OCI-LY1 (cell line): ENCODE results near the gene C1orf122.

Experiments used
- EZH2 ChIP-seq: fragments of 200-600 bp; sonication (generic), shearing (Covaris generic); IDR thresholded peaks from 2 replicates; pipeline ENCODE4 v1.8.0; 2017; ENCODE audit warnings: borderline replicate concordance, mixed run types, mild to moderate bottlenecking, antibody characterized with exemption, low read length, moderate library complexity, mixed read lengths
- TF ChIP-seq, protein P1 (sequence below): fragments of 200-600 bp; sonication (generic), shearing (Covaris generic); IDR thresholded peaks from 2 replicates; pipeline ENCODE4 v1.5.1; 2017; ENCODE audit warnings: mild to moderate bottlenecking, antibody characterized with exemption, low read length, moderate library complexity, mixed read lengths

DNA sequence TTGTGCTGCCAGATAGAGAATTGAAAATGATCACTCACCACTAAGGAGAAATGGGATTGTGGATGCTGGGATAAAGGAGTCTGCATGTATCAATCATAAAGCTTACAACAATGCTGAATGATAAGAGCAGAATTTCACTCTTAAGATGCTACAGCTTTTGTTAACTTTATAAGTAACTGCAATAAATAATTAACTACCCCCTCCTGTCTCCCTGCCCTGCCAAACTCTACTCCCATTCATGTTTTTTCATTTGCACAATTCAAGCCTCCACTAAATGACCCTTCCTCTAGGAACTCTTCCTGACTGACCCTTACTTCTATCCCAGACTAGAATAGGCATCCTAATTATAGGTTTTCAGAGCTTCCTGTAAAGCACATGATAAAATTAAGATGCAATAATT, 36.9 kb downstream of the C1orf122 start:
- TF ChIP-seq, protein P1, sequence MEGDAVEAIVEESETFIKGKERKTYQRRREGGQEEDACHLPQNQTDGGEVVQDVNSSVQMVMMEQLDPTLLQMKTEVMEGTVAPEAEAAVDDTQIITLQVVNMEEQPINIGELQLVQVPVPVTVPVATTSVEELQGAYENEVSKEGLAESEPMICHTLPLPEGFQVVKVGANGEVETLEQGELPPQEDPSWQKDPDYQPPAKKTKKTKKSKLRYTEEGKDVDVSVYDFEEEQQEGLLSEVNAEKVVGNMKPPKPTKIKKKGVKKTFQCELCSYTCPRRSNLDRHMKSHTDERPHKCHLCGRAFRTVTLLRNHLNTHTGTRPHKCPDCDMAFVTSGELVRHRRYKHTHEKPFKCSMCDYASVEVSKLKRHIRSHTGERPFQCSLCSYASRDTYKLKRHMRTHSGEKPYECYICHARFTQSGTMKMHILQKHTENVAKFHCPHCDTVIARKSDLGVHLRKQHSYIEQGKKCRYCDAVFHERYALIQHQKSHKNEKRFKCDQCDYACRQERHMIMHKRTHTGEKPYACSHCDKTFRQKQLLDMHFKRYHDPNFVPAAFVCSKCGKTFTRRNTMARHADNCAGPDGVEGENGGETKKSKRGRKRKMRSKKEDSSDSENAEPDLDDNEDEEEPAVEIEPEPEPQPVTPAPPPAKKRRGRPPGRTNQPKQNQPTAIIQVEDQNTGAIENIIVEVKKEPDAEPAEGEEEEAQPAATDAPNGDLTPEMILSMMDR: no peak
- TF ChIP-seq EZH2: no peak
